DND-41 (cell line): ENCODE measurements around the gene PAQR7.

Experiments
- ATAC-seq: fragments of 200-7000 bp; cut with Tn5 transposase; 3 replicates; pipeline ENCODE4 v1.9.1; 2021; ENCODE audit warnings: low read depth; ENCODE audit not compliant: insufficient read depth
- DNase-seq: peaks from one replicate; pipeline ENCODE4 v3.0.0-alpha.2; 2020
- H2AFZ ChIP-seq: 2 replicates; pipeline ENCODE4 v1.6.0; 2012; ENCODE audit warnings: low read depth, low read length
- H3K27ac ChIP-seq: 2 replicates; pipeline ENCODE4 v1.5.1; 2012; ENCODE audit warnings: low read length, inconsistent platforms
- H3K27me3 ChIP-seq: fragments of 200-600 bp; sonication (generic); 2 replicates; pipeline ENCODE4 v1.6.0; 2012; ENCODE audit warnings: low read length, mild to moderate bottlenecking, inconsistent platforms; ENCODE audit not compliant: insufficient read depth, poor library complexity
- H3K36me3 ChIP-seq: 2 replicates; pipeline ENCODE4 v1.5.1; 2012; ENCODE audit warnings: low read length, inconsistent platforms; ENCODE audit not compliant: insufficient read depth
- H3K4me1 ChIP-seq: 2 replicates; pipeline ENCODE4 v1.5.1; 2012; ENCODE audit warnings: mild to moderate bottlenecking, low read length; ENCODE audit not compliant: insufficient read depth
- H3K4me2 ChIP-seq: 2 replicates; pipeline ENCODE4 v1.6.0; 2012; ENCODE audit warnings: mild to moderate bottlenecking, moderate library complexity, low read length, inconsistent platforms; ENCODE audit not compliant: insufficient read depth
- H3K4me3 ChIP-seq, 2 experiments: fragments of 200-600 bp in 1 of 2; shearing (Covaris generic) in 1 of 2; 2 replicates each; pipeline ENCODE4 v1.5.1; 2012 to 2016; ENCODE audit warnings: inconsistent platforms in 2 of 2, low read length in 2 of 2, mild to moderate bottlenecking in 2 of 2, low read depth in 1 of 2, moderate library complexity in 1 of 2
- H3K79me2 ChIP-seq: 2 replicates; pipeline ENCODE4 v1.6.0; 2012; ENCODE audit warnings: low read length, inconsistent platforms; ENCODE audit not compliant: insufficient read depth
- H3K9ac ChIP-seq: 2 replicates; pipeline ENCODE4 v1.6.0; 2012; ENCODE audit warnings: low read depth, mild to moderate bottlenecking, inconsistent platforms, low read length, moderate library complexity
- H3K9me3 ChIP-seq: 2 replicates; pipeline ENCODE4 v1.5.1; 2012; ENCODE audit warnings: low read length, moderate library complexity, mild to moderate bottlenecking, inconsistent platforms; ENCODE audit not compliant: insufficient read depth, severe bottlenecking
- H4K20me1 ChIP-seq: 2 replicates; pipeline ENCODE4 v1.6.0; 2012; ENCODE audit warnings: low read length; ENCODE audit not compliant: insufficient read depth
- EZH2 ChIP-seq: IDR thresholded peaks from 3 replicates; pipeline ENCODE4 v1.6.1; 2012; ENCODE audit warnings: borderline replicate concordance, low read depth, mild to moderate bottlenecking, moderate library complexity, low read length, inconsistent platforms; ENCODE audit not compliant: severe bottlenecking
- TF ChIP-seq, protein P1 (sequence below): IDR thresholded peaks from 2 replicates; pipeline ENCODE4 v1.5.1; 2012; ENCODE audit warnings: borderline replicate concordance, low read length, moderate library complexity, mild to moderate bottlenecking; ENCODE audit not compliant: poor library complexity, severe bottlenecking; ENCODE audit errors: extremely low read depth

The PAQR7 gene

DNA sequence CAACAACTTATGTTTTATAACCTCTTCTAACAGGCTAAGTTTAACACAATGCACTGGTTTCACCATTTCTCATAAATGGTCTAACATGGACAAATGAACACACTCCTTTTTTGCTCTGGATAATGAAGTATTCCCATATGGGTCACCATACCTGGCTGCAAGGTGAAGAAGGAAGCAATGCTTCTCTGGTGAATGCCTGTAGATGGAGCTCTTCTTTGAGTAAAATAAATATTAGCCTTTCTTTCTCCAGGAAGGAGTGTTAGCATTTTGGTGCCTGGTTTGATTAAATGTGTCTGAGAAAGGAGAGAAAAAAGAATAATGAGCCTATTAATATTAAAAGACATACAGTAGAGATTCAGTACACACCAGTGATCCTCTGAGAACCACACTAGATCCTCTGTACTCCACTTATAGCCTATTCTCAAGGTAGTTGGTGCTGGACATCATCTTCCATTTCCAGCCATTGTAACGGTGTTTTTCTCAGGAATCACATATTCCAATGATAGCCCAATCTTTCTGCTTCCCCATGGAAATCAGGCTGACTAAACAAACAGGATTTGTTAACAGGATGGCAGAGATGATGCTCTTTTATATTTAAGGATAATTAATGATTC lies 38.1 kb downstream of the PAQR7 start:
- TF ChIP-seq, protein P1, sequence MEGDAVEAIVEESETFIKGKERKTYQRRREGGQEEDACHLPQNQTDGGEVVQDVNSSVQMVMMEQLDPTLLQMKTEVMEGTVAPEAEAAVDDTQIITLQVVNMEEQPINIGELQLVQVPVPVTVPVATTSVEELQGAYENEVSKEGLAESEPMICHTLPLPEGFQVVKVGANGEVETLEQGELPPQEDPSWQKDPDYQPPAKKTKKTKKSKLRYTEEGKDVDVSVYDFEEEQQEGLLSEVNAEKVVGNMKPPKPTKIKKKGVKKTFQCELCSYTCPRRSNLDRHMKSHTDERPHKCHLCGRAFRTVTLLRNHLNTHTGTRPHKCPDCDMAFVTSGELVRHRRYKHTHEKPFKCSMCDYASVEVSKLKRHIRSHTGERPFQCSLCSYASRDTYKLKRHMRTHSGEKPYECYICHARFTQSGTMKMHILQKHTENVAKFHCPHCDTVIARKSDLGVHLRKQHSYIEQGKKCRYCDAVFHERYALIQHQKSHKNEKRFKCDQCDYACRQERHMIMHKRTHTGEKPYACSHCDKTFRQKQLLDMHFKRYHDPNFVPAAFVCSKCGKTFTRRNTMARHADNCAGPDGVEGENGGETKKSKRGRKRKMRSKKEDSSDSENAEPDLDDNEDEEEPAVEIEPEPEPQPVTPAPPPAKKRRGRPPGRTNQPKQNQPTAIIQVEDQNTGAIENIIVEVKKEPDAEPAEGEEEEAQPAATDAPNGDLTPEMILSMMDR, result peak; percentile 37
- TF ChIP-seq EZH2, result no peak
- peaks cover 36% of the 10 kb centered on the region for H3K79me2 ChIP-seq
- H3K27me3 ChIP-seq, result no peaks in the 10 kb centered on the region
- ATAC-seq (no peak), DNase-seq (no peak)
- peaks cover 52% of the 10 kb centered on the region for H3K36me3 ChIP-seq
- H3K9ac ChIP-seq, result no peak overlapping the region
- peaks cover 9% of the 10 kb centered on the region for H3K9me3 ChIP-seq
- no peaks in the 10 kb centered on the region; the same call in 1 of the 2 replicates for H4K20me1 ChIP-seq
- no peak overlapping the region for H2AFZ ChIP-seq
- H3K4me3 ChIP-seq, result no peak overlapping the region
- no peak overlapping the region for H3K27ac ChIP-seq
- H3K4me2 ChIP-seq, result no peak overlapping the region
- no peaks in the 10 kb centered on the region for H3K4me1 ChIP-seq

DNA sequence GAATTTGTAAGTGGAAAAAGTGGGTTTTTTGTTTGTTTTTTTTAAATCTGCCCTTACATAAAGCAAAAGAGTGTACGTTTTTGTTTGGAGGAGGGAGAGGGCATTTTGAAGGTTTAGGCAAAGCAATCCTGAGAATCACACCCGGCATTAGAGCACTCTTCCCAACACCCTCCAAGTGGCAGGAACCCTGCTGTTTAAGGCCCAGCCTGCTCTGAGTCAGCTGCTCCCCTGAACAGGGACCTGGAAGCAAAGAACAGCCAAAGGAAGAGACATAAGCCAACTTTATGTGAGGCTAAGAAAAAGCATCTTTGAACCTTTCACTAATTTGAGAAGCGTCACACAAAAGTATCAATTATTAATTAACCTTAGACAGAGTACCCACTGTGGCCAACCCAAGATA lies 38.8 kb downstream of the PAQR7 start:
- Histone ChIP-seq H3K79me2 (peaks cover 29% of the 10 kb centered on the region), H4K20me1 (no peaks in the 10 kb centered on the region; the same call in 1 of the 2 replicates), H3K9me3 (peaks cover 9% of the 10 kb centered on the region), H3K4me2 (no peak overlapping the region), H3K36me3 (peaks cover 58% of the 10 kb centered on the region), H3K27ac (no peak overlapping the region), H3K4me1 (no peaks in the 10 kb centered on the region), H3K4me3 (no peak overlapping the region), H3K27me3 (no peaks in the 10 kb centered on the region), H3K9ac (no peak overlapping the region), H2AFZ (no peak overlapping the region)
- ATAC-seq (no peak), DNase-seq (no peak)
- no peak for TF ChIP-seq EZH2
- TF ChIP-seq, protein P1, result no peak

DNA sequence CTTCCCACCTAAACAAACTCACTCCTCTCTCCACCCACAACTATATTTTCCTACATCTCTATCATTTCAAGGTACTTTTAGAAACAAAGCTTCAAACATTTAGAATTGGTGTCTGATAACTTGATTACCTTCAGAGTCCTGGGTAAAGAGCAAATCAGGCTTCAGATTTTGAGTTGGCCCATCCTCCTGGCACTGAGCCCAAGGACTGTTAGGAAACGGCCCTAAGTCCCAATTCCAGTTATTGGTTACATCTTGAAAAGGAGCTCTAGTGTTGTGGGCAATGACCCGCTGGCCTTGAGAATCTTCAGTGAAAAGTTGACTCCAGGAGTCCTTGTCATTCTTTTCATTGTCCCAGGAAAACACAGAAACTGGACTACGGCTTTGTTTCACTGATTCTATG lies 40.6 kb downstream of the PAQR7 start:
- DNase-seq, result no peak
- Histone ChIP-seq H3K9me3 (peaks cover 1% of the 10 kb centered on the region), H3K4me3 (no peak overlapping the region), H3K4me1 (no peaks in the 10 kb centered on the region), H3K36me3 (peaks cover 76% of the 10 kb centered on the region), H3K79me2 (peaks cover 22% of the 10 kb centered on the region), H3K27ac (no peak overlapping the region), H3K4me2 (no peak overlapping the region), H3K27me3 (no peaks in the 10 kb centered on the region), H4K20me1 (peaks cover 4% of the 10 kb centered on the region; the same call in 1 of the 2 replicates), H3K9ac (no peak overlapping the region), H2AFZ (no peak overlapping the region)
- TF ChIP-seq, protein P1, result no peak
- no peak for TF ChIP-seq EZH2
- ATAC-seq, result no peak

DNA sequence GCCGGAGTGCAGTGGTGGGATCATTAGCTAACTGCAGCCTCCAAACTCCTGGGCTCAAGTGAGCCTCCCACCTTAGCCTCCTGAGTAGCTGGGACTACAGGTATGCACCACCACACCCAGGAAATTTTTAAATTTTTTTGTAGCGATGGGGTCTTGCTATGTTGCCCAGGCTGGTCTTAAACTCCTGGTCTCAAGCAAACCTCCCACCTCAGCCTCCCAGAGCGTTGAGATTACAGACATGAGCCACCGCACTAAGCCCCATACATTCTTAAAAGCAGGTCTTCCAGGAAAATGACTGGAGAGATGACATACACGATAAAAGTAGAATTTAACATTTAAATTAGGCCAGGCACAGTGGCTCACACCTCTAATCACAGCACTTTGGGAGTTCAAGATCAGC lies 42.4 kb downstream of the PAQR7 start:
- Histone ChIP-seq H4K20me1 (peaks cover 4% of the 10 kb centered on the region; the same call in 1 of the 2 replicates), H3K36me3 (peaks cover 94% of the 10 kb centered on the region)

More for the DNA sequence above, 42.4 kb downstream of the PAQR7 start:
- H3K27ac ChIP-seq, result no peak overlapping the region
- H3K9ac ChIP-seq, result no peak overlapping the region
- no peaks in the 10 kb centered on the region for H3K27me3 ChIP-seq
- no peaks in the 10 kb centered on the region for H3K9me3 ChIP-seq
- H3K79me2 ChIP-seq, result peaks cover 13% of the 10 kb centered on the region
- DNase-seq, result no peak
- no peak overlapping the region for H2AFZ ChIP-seq
- no peak overlapping the region for H3K4me2 ChIP-seq
- no peak for ATAC-seq
- TF ChIP-seq, protein P1, result no peak
- no peak for TF ChIP-seq EZH2
- no peak overlapping the region for H3K4me3 ChIP-seq
- H3K4me1 ChIP-seq, result no peaks in the 10 kb centered on the region
